Esophagus muscularis mucosa (tissue), 4 donors: Measurements from ENCODE around the gene PPP1R1B.

Source experiments
- EP300 ChIP-seq: sonication (generic); formaldehyde crosslinking; IDR thresholded peaks from one replicate; pipeline ENCODE4 v1.6.1; 2017; ENCODE audit warnings: antibody characterized with exemption
- POLR2A ChIP-seq: fragments of 450-650 bp; IDR thresholded peaks from one replicate; pipeline ENCODE4 v1.6.1; 2017; ENCODE audit warnings: antibody characterized with exemption, moderate library complexity, mild to moderate bottlenecking, low read depth
- POLR2AphosphoS5 ChIP-seq, 2 donors: sonication (generic); formaldehyde crosslinking; IDR thresholded peaks; one replicate each; pipeline ENCODE4 v1.6.1; 2017; ENCODE audit warnings: antibody characterized with exemption in 2 of 2
- TF ChIP-seq, protein P1 (sequence below), 3 experiments: fragments of 200-600 bp in 2 of 3; fragments of 450-650 bp in 1 of 3; sonication (generic) in 2 of 3; IDR thresholded peaks; one replicate each; pipeline ENCODE4 v1.5.1; 2017 to 2019; ENCODE audit warnings: antibody characterized with exemption in 3 of 3, mild to moderate bottlenecking in 2 of 3, moderate library complexity in 1 of 3

DNA sequence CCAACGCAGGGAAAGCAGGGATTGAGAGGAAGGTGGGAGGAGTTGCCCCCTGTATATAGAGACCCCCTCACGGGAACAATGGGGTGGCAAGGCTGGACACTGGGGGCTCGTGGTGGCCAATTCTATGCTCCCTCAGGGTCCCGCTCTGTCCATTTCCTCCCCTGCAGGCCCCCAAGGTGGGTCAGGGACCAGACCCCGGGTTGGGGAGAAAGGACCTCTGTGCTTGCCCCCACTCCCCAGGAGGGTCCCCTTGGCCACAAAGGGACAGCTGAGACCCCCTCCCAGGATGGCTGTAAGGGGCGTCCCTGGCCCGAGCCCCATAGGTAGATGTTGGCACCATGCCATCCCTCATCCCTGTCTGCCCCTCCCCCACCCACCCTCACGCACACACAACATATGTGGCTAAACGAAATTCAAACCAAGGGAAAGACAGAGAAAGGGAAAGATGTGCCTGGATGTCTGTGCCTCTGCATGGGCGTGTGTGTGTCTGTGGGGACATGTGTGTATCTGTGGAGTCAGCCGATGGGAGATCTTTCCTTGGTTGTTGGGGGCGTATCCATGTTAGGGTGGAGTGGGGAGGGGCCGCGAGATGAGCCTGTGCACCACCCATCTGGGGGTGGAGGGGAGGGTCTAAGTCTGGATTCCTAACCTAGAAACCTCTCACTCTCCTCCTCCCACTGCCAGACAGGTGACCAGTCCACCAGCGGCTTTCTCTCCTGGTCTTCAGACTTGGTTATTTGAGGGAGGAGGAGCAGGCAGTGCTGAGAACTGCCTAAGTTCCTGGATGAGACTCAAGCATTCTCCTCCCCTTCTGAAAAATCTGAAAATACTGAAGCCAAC lies 18.4 kb upstream of the PPP1R1B start:
- TF ChIP-seq EP300, result no peak
- TF ChIP-seq, protein P1, sequence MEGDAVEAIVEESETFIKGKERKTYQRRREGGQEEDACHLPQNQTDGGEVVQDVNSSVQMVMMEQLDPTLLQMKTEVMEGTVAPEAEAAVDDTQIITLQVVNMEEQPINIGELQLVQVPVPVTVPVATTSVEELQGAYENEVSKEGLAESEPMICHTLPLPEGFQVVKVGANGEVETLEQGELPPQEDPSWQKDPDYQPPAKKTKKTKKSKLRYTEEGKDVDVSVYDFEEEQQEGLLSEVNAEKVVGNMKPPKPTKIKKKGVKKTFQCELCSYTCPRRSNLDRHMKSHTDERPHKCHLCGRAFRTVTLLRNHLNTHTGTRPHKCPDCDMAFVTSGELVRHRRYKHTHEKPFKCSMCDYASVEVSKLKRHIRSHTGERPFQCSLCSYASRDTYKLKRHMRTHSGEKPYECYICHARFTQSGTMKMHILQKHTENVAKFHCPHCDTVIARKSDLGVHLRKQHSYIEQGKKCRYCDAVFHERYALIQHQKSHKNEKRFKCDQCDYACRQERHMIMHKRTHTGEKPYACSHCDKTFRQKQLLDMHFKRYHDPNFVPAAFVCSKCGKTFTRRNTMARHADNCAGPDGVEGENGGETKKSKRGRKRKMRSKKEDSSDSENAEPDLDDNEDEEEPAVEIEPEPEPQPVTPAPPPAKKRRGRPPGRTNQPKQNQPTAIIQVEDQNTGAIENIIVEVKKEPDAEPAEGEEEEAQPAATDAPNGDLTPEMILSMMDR (IDR thresholded peaks at IDR 0.05), result no peak
- TF ChIP-seq POLR2A, result no peak
- TF ChIP-seq POLR2AphosphoS5 (IDR thresholded peaks at IDR 0.05), result no peak
